A204.1 (cell line): ENCODE measurements around the gene PLPP7.
"Not testable (repeated sequence)": the region's sequence is repeated elsewhere in the genome, so short reads cannot be mapped to it uniquely, and the experiment has no call there.

Experiments
- FAIRE-seq: peaks from 2 replicates; lab custom pipeline; 2012; peaks lifted over from hg19 to GRCh38; lab: Jason Lieb, UNC

The PLPP7 gene

GRCh38 chr9:131289301-131290035 is at the start of gene PLPP7:
TSS of gene PLPP7 (plus strand) at chr9:131289723. CDS start at chr9:131289998, 275 bp downstream.
- FAIRE-seq: no peak

GRCh38 chr9:131240047-131240921 is 49.2 kb upstream of the PLPP7 start:
- no peak for FAIRE-seq

- FAIRE-seq: not testable (repeated sequence)
Measured at GRCh38 chr9:131244331-131244730, 45.2 kb upstream of the PLPP7 start.

GRCh38 chr9:131246618-131247017 is 42.9 kb upstream of the PLPP7 start:
- no peak for FAIRE-seq

GRCh38 chr9:131252120-131252519 is 37.4 kb upstream of the PLPP7 start:
- FAIRE-seq: no peak

- no peak for FAIRE-seq
Measured at GRCh38 chr9:131253891-131254491, 35.5 kb upstream of the PLPP7 start.

- FAIRE-seq: no peak
Measured at GRCh38 chr9:131254626-131255025, 34.9 kb upstream of the PLPP7 start.

GRCh38 chr9:131255676-131256197 is 33.8 kb upstream of the PLPP7 start:
- no peak for FAIRE-seq

GRCh38 chr9:131257266-131258025 is 32.1 kb upstream of the PLPP7 start:
- FAIRE-seq: no peak

- no peak for FAIRE-seq
Measured at GRCh38 chr9:131258186-131258585, 31.3 kb upstream of the PLPP7 start.

GRCh38 chr9:131258698-131259431 is 30.7 kb upstream of the PLPP7 start:
- FAIRE-seq: no peak

GRCh38 chr9:131259432-131259898 is 30.1 kb upstream of the PLPP7 start:
- no peak for FAIRE-seq

GRCh38 chr9:131259916-131260597 is 29.5 kb upstream of the PLPP7 start:
- no peak for FAIRE-seq

GRCh38 chr9:131260751-131261452 is 28.6 kb upstream of the PLPP7 start:
- FAIRE-seq: no peak

- FAIRE-seq: no peak
Measured at GRCh38 chr9:131262327-131263032, 27.0 kb upstream of the PLPP7 start.

GRCh38 chr9:131263033-131263343 is 26.5 kb upstream of the PLPP7 start:
- not testable (repeated sequence) for FAIRE-seq

GRCh38 chr9:131263701-131264100 is 25.8 kb upstream of the PLPP7 start:
- FAIRE-seq: no peak

- FAIRE-seq: no peak
Measured at GRCh38 chr9:131264231-131264630, 25.3 kb upstream of the PLPP7 start.
